ENCODE data around the gene RPS16. TPM values are rescaled to one million over a fixed set of nuclear protein-coding genes. Genes with fewer than 3 reads are reported as not detected.

The RPS16 gene
- total and polyA plus RNA-seq, 2 of the 13 experiments (the other 11 are each of a cell fraction or from before 2014, with no cell fraction given): 488 to 2,583 TPM

GRCh38 chr19:39435499-39436349, at the start of gene RPS16 (continued):
- TF ChIP-seq ZNF354B (CRISPR knock-in tag; IDR thresholded peaks at IDR 0.05) (0 out of 2 replicates have a peak, but pooled peaks have one; percentile 43), ZBTB14 (CRISPR knock-in tag; IDR thresholded peaks at IDR 0.05) (no peak), CREB1 (IDR thresholded peaks at IDR 0.05) (peak; percentile 70), CREB1 (CRISPR knock-in tag; IDR thresholded peaks at IDR 0.05) (peak; percentile 69), ZSCAN12 (CRISPR knock-in tag; IDR thresholded peaks at IDR 0.05) (peak; percentile 75; the same call in 1 of the 2 replicates), MNT (IDR thresholded peaks at IDR 0.05) (peak; percentile 44; the same call in 1 of the 2 replicates), CHCHD3 (CRISPR knock-in tag; IDR thresholded peaks at IDR 0.05) (peak; percentile 76), CREB3 (CRISPR knock-in tag; IDR thresholded peaks at IDR 0.05) (no peak), GLMP (CRISPR knock-in tag; IDR thresholded peaks at IDR 0.05; ENCODE audit: borderline replicate concordance) (no peak), ZNF879 (CRISPR knock-in tag; IDR thresholded peaks at IDR 0.05) (no peak), RARG (CRISPR knock-in tag; IDR thresholded peaks at IDR 0.05; ENCODE audit: low read depth) (peak; percentile 90; the same call in 1 of the 2 replicates), BRF2 (CRISPR knock-in tag; IDR thresholded peaks at IDR 0.05) (0 out of 2 replicates have a peak, but pooled peaks have one; percentile 18), U2AF1 (optimal IDR thresholded peaks at IDR 0.05; ENCODE audit: low read depth, low read length) (no peak), ZNF367 (CRISPR knock-in tag; IDR thresholded peaks at IDR 0.05; ENCODE audit: borderline replicate concordance) (0 out of 2 replicates have a peak, but pooled peaks have one; percentile 68), IRX3 (CRISPR knock-in tag; IDR thresholded peaks at IDR 0.05; ENCODE audit: borderline replicate concordance, low read depth) (no peak), KDM5A (IDR thresholded peaks at IDR 0.05; ENCODE audit: borderline replicate concordance, low read length) (peak; percentile 78; the same call in 1 of the 2 replicates), ZNF546 (CRISPR knock-in tag; conservative IDR thresholded peaks at IDR 0.05) (no peak; the same call in 1 of the 2 replicates), SMAD1 (CRISPR knock-in tag; IDR thresholded peaks at IDR 0.05; ENCODE audit: borderline replicate concordance, low read depth) (peak; percentile 95; the same call in 1 of the 2 replicates), SRY (CRISPR knock-in tag; IDR thresholded peaks at IDR 0.05) (peak; percentile 92), FOXC1 (CRISPR knock-in tag; IDR thresholded peaks at IDR 0.05; ENCODE audit: borderline replicate concordance) (no peak; the same call in 1 of the 2 replicates), YY1 (IDR thresholded peaks at IDR 0.05; ENCODE audit: insufficient read depth, insufficient replicate concordance, low read depth, low read length) (peak; percentile 83), ZNF24 (IDR thresholded peaks at IDR 0.05) (no peak), ZNF629 (CRISPR knock-in tag; conservative IDR thresholded peaks at IDR 0.05) (no peak; the same call in 1 of the 2 replicates), POLR2A (IDR thresholded peaks at IDR 0.05; ENCODE audit: insufficient read depth in 1 of 2, low read depth in 2 of 2, low read length in 2 of 2) (peak; percentile 98)

Measured in HepG2 (cell line).